ENCODE data around the gene KCNN1. TPM values are rescaled to one million over a fixed set of nuclear protein-coding genes. Genes with fewer than 3 reads are reported as not detected.
A peak's percentile ranks its signal among the peaks of the same experiment; 100 is the strongest.

Gene KCNN1
- total RNA-seq, 2 donors from 2014 or later: 0.19 to 0.36 TPM

- ATAC-seq: peak; percentile 73 to 74
- H3K36me3 Mint-ChIP-seq: peaks cover 11 to 21% of the 10 kb centered on the region in 2 donors
- DNase-seq (ENCODE audit: low spot score in 2 of 2): peak; percentile 85 to 89
- no peaks in the 10 kb centered on the region for H3K9me3 Mint-ChIP-seq
- H3K27ac Mint-ChIP-seq: peak overlapping the region; percentile 32 to 88
Measured at GRCh38 chr19:18007044-18007916, 40.4 kb downstream of the KCNN1 start.

GRCh38 chr19:18007917-18008673 lies 41.2 kb downstream of the KCNN1 start, which contains the start of gene ARRDC2:
ARRDC2 (plus strand) TSS chr19:18008170; CDS start chr19:18008311, 141 bp downstream.
- H3K27ac Mint-ChIP-seq: peak within 1 kb of the TSS; percentile 75 to 88
- H3K9me3 Mint-ChIP-seq: no peaks in the 10 kb centered on the region
- H3K36me3 Mint-ChIP-seq: peaks cover 11 to 25% of the 10 kb centered on the region in 2 donors
- DNase-seq (ENCODE audit: low spot score in 2 of 2) (peak; percentile 84 to 87), ATAC-seq (peak; percentile 70 to 87)

- peak overlapping the region; percentile 44 to 75 for H3K27ac Mint-ChIP-seq
- peaks cover 13 to 29% of the 10 kb centered on the region in 2 donors for H3K36me3 Mint-ChIP-seq
- DNase-seq (ENCODE audit: low spot score in 2 of 2) (no peak), ATAC-seq (no peak)
- no peaks in the 10 kb centered on the region for H3K9me3 Mint-ChIP-seq
Measured at GRCh38 chr19:18008814-18009213, 41.9 kb downstream of the KCNN1 start.

- peak overlapping the region in 1 of 2 donors; percentile 75 for H3K27ac Mint-ChIP-seq
- H3K9me3 Mint-ChIP-seq: no peaks in the 10 kb centered on the region
- DNase-seq (ENCODE audit: low spot score in 2 of 2) (no peak), ATAC-seq (peak in 1 of 2 donors; percentile 24)
- H3K36me3 Mint-ChIP-seq: peaks cover 13 to 34% of the 10 kb centered on the region in 2 donors
Measured at GRCh38 chr19:18009412-18010066, 42.6 kb downstream of the KCNN1 start.

GRCh38 chr19:18010149-18010548 lies 43.2 kb downstream of the KCNN1 start:
- H3K36me3 Mint-ChIP-seq: peaks cover 16 to 37% of the 10 kb centered on the region in 2 donors
- no peak for ATAC-seq
- DNase-seq (ENCODE audit: low spot score in 2 of 2): no peak
- H3K27ac Mint-ChIP-seq: no peak overlapping the region
- H3K9me3 Mint-ChIP-seq: no peaks in the 10 kb centered on the region

- peak in 1 of 2 donors; percentile 19 for ATAC-seq
- peaks cover 19 to 35% of the 10 kb centered on the region in 2 donors for H3K36me3 Mint-ChIP-seq
- no peaks in the 10 kb centered on the region for H3K9me3 Mint-ChIP-seq
- peak overlapping the region; percentile 6 to 51 for H3K27ac Mint-ChIP-seq
- DNase-seq (ENCODE audit: low spot score in 2 of 2): no peak
Measured at GRCh38 chr19:18013210-18014111, 46.6 kb downstream of the KCNN1 start.

GRCh38 chr19:18014197-18014596 lies 47.3 kb downstream of the KCNN1 start:
- ATAC-seq (peak; percentile 43 to 75), DNase-seq (ENCODE audit: low spot score in 2 of 2) (no peak)
- Mint-ChIP-seq H3K9me3 (no peaks in the 10 kb centered on the region), H3K27ac (peak overlapping the region; percentile 6 to 50), H3K36me3 (peaks cover 13 to 28% of the 10 kb centered on the region in 2 donors)

GRCh38 chr19:18016209-18016910 lies 49.5 kb downstream of the KCNN1 start:
- Mint-ChIP-seq H3K9me3 (no peaks in the 10 kb centered on the region), H3K36me3 (peaks cover 13 to 21% of the 10 kb centered on the region in 2 donors), H3K27ac (peak overlapping the region; percentile 27 to 92)
- ATAC-seq (no peak), DNase-seq (ENCODE audit: low spot score in 2 of 2) (no peak)

- ATAC-seq: no peak
- Mint-ChIP-seq H3K36me3 (peaks cover 18 to 27% of the 10 kb centered on the region in 2 donors), H3K9me3 (peaks cover 4% of the 10 kb centered on the region in 2 donors), H3K27ac (peak overlapping the region; percentile 27 to 92)
- DNase-seq (ENCODE audit: low spot score in 2 of 2): no peak
Measured at GRCh38 chr19:18017275-18018083, 50.6 kb downstream of the KCNN1 start.

GRCh38 chr19:18020212-18021085 lies 53.5 kb downstream of the KCNN1 start:
- H3K9me3 Mint-ChIP-seq: peaks cover 4% of the 10 kb centered on the region in 2 donors
- H3K27ac Mint-ChIP-seq: peak overlapping the region; percentile 87 to 92
- ATAC-seq: no peak
- H3K36me3 Mint-ChIP-seq: peaks cover 7 to 17% of the 10 kb centered on the region in 2 donors
- no peak for DNase-seq (ENCODE audit: low spot score in 2 of 2)

- Mint-ChIP-seq H3K27ac (peak overlapping the region; percentile 87 to 92), H3K9me3 (peaks cover 4% of the 10 kb centered on the region in 2 donors), H3K36me3 (peaks cover 6 to 14% of the 10 kb centered on the region in 2 donors)
- ATAC-seq (peak; percentile 54 to 75), DNase-seq (ENCODE audit: low spot score in 2 of 2) (peak; percentile 42 to 86)
Measured at GRCh38 chr19:18021121-18021755, 54.3 kb downstream of the KCNN1 start.

GRCh38 chr19:18023622-18024251 lies 56.8 kb downstream of the KCNN1 start:
- ATAC-seq (peak; percentile 16 to 28), DNase-seq (ENCODE audit: low spot score in 2 of 2) (peak in 1 of 2 donors; percentile 42)
- Mint-ChIP-seq H3K36me3 (peaks cover 6 to 14% of the 10 kb centered on the region in 2 donors), H3K9me3 (peaks cover 4% of the 10 kb centered on the region in 2 donors), H3K27ac (peak overlapping the region; percentile 87 to 91)

GRCh38 chr19:18027151-18027550 lies 60.2 kb downstream of the KCNN1 start:
- no peak overlapping the region for H3K27ac Mint-ChIP-seq
- H3K9me3 Mint-ChIP-seq: peaks cover 3% of the 10 kb centered on the region in 2 donors
- DNase-seq (ENCODE audit: low spot score in 2 of 2) (no peak), ATAC-seq (no peak)
- peaks cover 4 to 12% of the 10 kb centered on the region in 2 donors for H3K36me3 Mint-ChIP-seq

Measured in activated naive CD4-positive, alpha-beta T cell treated with anti-CD3 and anti-CD28 coated beads, Interleukin-2, amount 50 U/mL, for 72 hours (primary cell).